Measurements from ENCODE around the gene ZNF597.

ZNF597 gene

DNA sequence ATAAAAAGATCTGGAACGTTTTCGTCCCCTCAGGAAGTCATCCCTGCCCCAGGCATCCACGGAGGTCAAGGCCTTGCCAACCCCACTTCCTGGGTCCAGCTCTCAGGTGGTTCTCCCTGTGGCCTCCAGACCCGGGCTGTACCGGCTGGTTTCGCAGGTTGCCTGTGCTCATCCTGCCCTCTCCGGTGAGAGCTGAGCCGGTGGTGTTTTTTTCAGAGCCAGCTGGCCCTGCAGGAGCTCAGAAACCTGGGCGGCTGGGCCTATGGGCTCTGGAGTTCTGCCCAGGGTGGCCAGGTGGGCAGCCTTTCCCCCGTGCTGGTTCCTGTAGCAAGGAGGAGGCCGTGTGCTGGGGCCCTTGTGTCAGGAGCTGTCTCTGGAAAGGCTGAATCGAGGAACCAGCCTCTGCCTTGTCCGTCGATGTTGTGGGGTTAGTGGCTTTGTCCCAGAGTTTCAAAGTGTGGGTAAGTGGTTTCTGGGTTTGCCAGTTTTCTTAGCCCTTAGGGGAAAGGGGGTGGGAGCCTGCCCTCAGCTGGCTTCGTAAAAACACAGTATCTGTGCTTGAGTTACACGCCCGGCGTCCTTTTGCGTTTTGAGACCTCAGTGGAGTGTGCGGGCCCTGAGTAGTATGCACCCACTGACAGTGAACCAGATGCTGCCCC, 28.3 kb upstream of the ZNF597 start:
- H3K9ac ChIP-seq (ENCODE audit: low read length), result no peak overlapping the region
- H3K4me1 ChIP-seq (ENCODE audit: control insufficient read depth, insufficient read depth, low read length), result peaks cover 2% of the 10 kb centered on the region
- no peak overlapping the region for H3K4me3 ChIP-seq (ENCODE audit: low read length)
- H3K36me3 ChIP-seq (ENCODE audit: control insufficient read depth, insufficient read depth, low read length), result peaks cover 2% of the 10 kb centered on the region
- no peak overlapping the region for H3K27ac ChIP-seq (ENCODE audit: low read depth, low read length)
- H3K27me3 ChIP-seq (ENCODE audit: control insufficient read depth, insufficient read depth, low read length), result no peaks in the 10 kb centered on the region

DNA sequence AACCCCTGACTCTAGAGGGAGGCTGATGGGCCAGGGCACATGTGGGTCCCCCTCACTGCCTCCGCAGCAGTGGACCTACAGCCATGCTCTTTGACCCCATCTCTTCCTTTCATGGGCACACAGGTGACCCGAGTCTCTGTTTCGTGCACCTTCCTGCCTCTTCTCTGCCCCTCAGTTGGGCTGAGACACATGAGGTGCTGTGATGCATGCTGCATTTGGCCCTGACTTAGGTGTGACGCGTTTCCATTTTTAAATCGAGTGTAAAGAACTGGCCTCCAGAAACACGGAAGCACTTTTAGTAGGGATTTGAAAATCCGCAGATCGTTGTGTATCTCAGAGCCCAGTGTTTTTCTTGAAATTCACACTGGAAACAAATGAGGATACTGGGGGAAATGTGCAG, 27.4 kb upstream of the ZNF597 start:
- Histone ChIP-seq H3K27me3 (ENCODE audit: control insufficient read depth, insufficient read depth, low read length) (no peaks in the 10 kb centered on the region), H3K9ac (ENCODE audit: low read length) (no peak overlapping the region), H3K36me3 (ENCODE audit: control insufficient read depth, insufficient read depth, low read length) (peaks cover 2% of the 10 kb centered on the region), H3K4me1 (ENCODE audit: control insufficient read depth, insufficient read depth, low read length) (peaks cover 2% of the 10 kb centered on the region), H3K4me3 (ENCODE audit: low read length) (no peak overlapping the region), H3K27ac (ENCODE audit: low read depth, low read length) (no peak overlapping the region)

DNA sequence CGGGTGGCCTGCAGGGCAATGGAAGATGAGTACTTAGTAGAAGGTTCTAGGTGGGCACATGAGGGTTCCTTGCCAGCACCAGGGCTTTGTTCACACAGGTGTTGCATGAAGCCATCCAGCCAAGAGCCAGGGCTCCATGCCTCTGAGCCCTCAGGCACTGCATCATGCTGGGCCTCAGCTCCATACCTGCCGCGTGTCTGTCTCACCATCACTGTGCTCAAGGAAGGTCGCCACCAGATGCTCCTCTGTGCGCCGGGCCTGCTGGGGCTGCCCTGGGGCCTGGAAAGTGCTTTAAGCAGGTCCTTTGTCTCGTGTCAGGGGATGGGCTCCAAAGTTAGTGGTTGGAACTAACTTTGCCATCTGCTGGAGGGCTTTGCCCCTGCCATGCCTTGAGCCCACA, 26.4 kb upstream of the ZNF597 start:
- H3K4me1 ChIP-seq (ENCODE audit: control insufficient read depth, insufficient read depth, low read length), result peaks cover 2% of the 10 kb centered on the region
- H3K4me3 ChIP-seq (ENCODE audit: low read length), result no peak overlapping the region

DNA sequence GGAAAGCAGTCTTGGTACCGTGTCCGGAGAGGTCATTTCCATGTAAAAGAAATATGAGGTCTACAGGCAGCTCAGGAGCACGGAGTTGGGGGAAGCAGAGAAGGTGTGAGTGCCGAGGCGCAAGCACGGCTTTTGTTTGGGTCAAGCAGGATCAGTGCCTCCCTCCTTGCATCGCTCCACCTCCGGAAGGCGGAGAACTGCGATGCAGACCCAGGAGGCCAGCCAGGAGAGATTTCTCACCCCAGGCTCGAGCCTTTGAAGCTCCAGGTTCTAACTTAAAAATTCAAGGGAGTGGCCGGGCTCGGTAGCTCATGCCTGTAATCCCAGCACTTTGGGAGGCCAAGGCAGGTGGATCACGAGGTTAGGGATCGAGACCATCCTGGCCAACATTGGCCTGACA, 25.2 kb upstream of the ZNF597 start:
- Histone ChIP-seq H3K4me3 (ENCODE audit: low read length) (no peak overlapping the region), H3K36me3 (ENCODE audit: control insufficient read depth, insufficient read depth, low read length) (peaks cover 2% of the 10 kb centered on the region), H3K27ac (ENCODE audit: low read depth, low read length) (no peak overlapping the region), H3K27me3 (ENCODE audit: control insufficient read depth, insufficient read depth, low read length) (no peaks in the 10 kb centered on the region), H3K9ac (ENCODE audit: low read length) (no peak overlapping the region), H3K4me1 (ENCODE audit: control insufficient read depth, insufficient read depth, low read length) (peaks cover 2% of the 10 kb centered on the region)

More for the DNA sequence above, 26.4 kb upstream of the ZNF597 start:
- H3K9ac ChIP-seq (ENCODE audit: low read length), result no peak overlapping the region
- peaks cover 2% of the 10 kb centered on the region for H3K36me3 ChIP-seq (ENCODE audit: control insufficient read depth, insufficient read depth, low read length)
- no peaks in the 10 kb centered on the region for H3K27me3 ChIP-seq (ENCODE audit: control insufficient read depth, insufficient read depth, low read length)
- no peak overlapping the region for H3K27ac ChIP-seq (ENCODE audit: low read depth, low read length)

DNA sequence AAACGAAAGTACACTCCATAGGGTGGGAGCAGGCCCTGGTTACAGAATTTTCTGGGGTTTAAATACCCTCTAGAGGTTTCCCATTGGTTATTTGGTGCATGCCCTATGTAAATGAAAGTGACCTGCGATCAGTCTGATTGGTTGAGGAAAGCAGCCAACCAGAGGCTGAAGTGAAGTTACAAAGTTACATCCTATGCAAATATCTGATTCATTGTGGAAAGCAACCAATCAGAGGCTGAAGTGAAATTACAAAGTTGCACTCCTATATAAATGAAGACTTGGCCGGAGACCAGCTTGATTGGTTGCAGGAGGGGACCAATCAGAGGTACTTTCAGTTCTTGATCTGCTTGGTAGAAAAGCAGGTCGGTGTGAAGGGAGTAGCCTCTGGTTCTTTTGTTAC, 24.6 kb upstream of the ZNF597 start:
- Histone ChIP-seq H3K4me3 (ENCODE audit: low read length) (no peak overlapping the region), H3K4me1 (ENCODE audit: control insufficient read depth, insufficient read depth, low read length) (peaks cover 2% of the 10 kb centered on the region), H3K27me3 (ENCODE audit: control insufficient read depth, insufficient read depth, low read length) (no peaks in the 10 kb centered on the region), H3K9ac (ENCODE audit: low read length) (no peak overlapping the region), H3K36me3 (ENCODE audit: control insufficient read depth, insufficient read depth, low read length) (peaks cover 2% of the 10 kb centered on the region), H3K27ac (ENCODE audit: low read depth, low read length) (no peak overlapping the region)

DNA sequence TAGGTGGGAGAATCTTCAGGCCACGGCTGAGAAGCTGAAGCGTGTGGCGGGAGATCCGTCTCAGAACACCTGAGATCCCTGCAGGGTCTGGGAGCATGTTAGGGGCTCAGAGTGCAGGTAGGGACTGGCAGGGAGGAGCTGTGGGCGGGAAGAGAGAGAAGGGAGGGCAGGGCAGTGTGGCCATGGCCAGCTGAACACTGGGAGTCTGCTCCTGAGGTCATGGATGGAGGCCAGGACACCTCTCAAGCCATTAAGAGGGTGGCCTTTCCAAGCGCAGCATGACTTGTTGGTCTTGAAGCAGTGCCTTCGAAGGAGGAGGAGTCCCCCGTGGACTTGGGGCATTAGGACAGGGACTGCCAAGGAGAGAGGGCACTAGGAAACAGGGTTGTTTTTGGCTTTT, 23.9 kb upstream of the ZNF597 start:
- Histone ChIP-seq H3K9ac (ENCODE audit: low read length) (no peak overlapping the region), H3K4me3 (ENCODE audit: low read length) (no peak overlapping the region), H3K36me3 (ENCODE audit: control insufficient read depth, insufficient read depth, low read length) (peaks cover 2% of the 10 kb centered on the region), H3K27ac (ENCODE audit: low read depth, low read length) (no peak overlapping the region), H3K4me1 (ENCODE audit: control insufficient read depth, insufficient read depth, low read length) (peaks cover 2% of the 10 kb centered on the region), H3K27me3 (ENCODE audit: control insufficient read depth, insufficient read depth, low read length) (no peaks in the 10 kb centered on the region)

DNA sequence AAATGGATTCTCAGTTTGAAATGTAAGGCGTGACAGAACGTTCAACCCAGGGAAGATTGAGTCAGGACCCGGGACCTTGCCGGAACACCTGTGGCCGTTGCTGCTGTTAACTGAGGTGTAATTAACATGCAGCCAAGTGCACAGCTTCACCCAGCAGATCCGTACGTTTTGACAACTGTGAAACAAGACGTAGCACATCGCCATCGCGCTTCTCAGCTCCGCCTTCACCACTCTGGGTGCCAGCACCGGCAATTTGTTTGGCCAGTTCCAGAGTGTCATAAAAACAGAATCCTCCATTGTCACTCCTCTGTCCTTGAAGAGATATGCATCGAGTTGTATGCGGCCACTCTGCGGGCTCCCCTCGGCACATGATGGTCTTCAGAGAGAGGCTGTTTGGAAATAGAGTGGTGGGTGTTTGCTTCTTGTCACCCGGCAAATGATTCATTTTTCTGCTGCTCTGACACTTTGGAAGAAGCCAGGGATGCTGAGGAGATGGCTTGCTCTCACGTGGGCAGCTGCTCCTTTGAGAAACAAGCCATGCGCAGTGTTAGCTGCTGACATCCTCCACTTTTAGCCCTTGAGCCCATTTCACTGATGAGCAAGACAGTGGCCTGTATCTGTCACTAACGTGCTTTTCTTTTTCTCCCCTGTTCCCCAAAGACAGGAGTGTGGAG, 22.7 kb upstream of the ZNF597 start:
- Histone ChIP-seq H3K36me3 (ENCODE audit: control insufficient read depth, insufficient read depth, low read length) (peaks cover 2% of the 10 kb centered on the region), H3K4me1 (ENCODE audit: control insufficient read depth, insufficient read depth, low read length) (peaks cover 2% of the 10 kb centered on the region), H3K27ac (ENCODE audit: low read depth, low read length) (no peak overlapping the region), H3K9ac (ENCODE audit: low read length) (no peak overlapping the region), H3K4me3 (ENCODE audit: low read length) (no peak overlapping the region), H3K27me3 (ENCODE audit: control insufficient read depth, insufficient read depth, low read length) (no peaks in the 10 kb centered on the region)

DNA sequence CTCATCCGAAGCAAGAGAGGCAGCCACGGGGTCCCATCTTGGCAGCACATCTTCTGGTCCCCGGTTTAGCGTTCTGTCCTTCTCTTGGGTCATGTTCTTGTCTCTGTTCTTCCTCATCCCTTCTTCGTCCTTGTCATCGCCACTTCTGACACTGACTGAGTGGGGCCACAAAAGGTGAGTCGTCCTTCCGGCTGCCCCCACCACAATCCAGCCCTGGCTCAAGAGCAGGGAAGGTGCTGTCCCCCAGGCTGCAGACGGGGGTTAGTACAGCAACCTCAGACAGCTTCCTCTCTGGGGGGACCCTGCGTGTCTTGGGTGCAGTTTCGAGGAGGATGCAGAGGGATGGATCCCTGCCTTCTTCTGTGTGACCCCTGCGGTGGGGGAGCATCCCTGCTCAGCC, 22.0 kb upstream of the ZNF597 start:
- no peak overlapping the region for H3K4me3 ChIP-seq (ENCODE audit: low read length)
- H3K9ac ChIP-seq (ENCODE audit: low read length), result no peak overlapping the region
- H3K27ac ChIP-seq (ENCODE audit: low read depth, low read length), result no peak overlapping the region
- peaks cover 2% of the 10 kb centered on the region for H3K4me1 ChIP-seq (ENCODE audit: control insufficient read depth, insufficient read depth, low read length)
- H3K27me3 ChIP-seq (ENCODE audit: control insufficient read depth, insufficient read depth, low read length), result no peaks in the 10 kb centered on the region
- H3K36me3 ChIP-seq (ENCODE audit: control insufficient read depth, insufficient read depth, low read length), result peaks cover 2% of the 10 kb centered on the region

DNA sequence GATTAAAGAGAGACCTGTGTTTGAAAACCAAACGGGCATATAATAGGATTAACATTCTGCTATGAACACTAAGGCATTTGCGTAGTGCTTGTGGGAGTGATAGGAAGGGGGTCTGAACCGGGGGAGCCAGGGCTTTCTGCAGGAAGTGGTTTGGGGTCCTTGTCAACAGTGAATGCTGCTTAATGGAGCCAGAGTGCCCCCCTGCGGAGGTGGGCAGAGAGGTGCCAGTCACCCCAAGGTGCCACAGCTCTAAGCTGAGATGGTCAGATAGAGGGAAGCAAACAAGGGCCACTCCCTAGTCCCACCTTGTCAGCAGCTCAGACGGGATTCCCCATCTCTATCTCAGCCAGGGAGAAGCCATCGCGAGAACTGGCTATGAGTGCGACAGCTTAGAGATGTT, 17.8 kb upstream of the ZNF597 start:
- H3K9ac ChIP-seq (ENCODE audit: low read length), result no peak overlapping the region
- no peak overlapping the region for H3K4me3 ChIP-seq (ENCODE audit: low read length)
- peaks cover 14% of the 10 kb centered on the region for H3K4me1 ChIP-seq (ENCODE audit: control insufficient read depth, insufficient read depth, low read length)
- H3K36me3 ChIP-seq (ENCODE audit: control insufficient read depth, insufficient read depth, low read length), result no peaks in the 10 kb centered on the region
- H3K27me3 ChIP-seq (ENCODE audit: control insufficient read depth, insufficient read depth, low read length), result no peaks in the 10 kb centered on the region
- no peak overlapping the region for H3K27ac ChIP-seq (ENCODE audit: low read depth, low read length)

DNA sequence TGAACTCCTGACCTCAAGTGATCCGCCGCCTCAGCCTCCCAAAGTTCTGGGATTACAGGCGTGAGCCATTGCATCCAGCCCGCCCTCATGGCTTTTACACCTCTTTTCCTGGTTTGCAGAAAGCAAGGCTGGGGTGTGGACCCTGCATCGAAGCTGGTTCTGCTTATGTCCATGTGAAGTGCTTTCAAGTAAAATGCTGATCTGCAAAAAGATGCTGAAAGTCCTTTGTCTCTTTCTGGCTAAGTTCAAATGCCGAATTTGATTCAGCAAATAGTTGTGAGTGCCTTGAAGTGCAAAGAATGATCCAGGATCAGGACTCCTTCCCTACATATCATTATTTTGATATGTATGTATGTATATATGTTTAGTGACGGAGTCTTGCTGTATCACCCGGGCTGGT, 17.3 kb upstream of the ZNF597 start:
- no peak overlapping the region for H3K27ac ChIP-seq (ENCODE audit: low read depth, low read length)
- H3K36me3 ChIP-seq (ENCODE audit: control insufficient read depth, insufficient read depth, low read length), result no peaks in the 10 kb centered on the region
- H3K4me1 ChIP-seq (ENCODE audit: control insufficient read depth, insufficient read depth, low read length), result peaks cover 14% of the 10 kb centered on the region
- no peaks in the 10 kb centered on the region for H3K27me3 ChIP-seq (ENCODE audit: control insufficient read depth, insufficient read depth, low read length)
- no peak overlapping the region for H3K9ac ChIP-seq (ENCODE audit: low read length)
- no peak overlapping the region for H3K4me3 ChIP-seq (ENCODE audit: low read length)

DNA sequence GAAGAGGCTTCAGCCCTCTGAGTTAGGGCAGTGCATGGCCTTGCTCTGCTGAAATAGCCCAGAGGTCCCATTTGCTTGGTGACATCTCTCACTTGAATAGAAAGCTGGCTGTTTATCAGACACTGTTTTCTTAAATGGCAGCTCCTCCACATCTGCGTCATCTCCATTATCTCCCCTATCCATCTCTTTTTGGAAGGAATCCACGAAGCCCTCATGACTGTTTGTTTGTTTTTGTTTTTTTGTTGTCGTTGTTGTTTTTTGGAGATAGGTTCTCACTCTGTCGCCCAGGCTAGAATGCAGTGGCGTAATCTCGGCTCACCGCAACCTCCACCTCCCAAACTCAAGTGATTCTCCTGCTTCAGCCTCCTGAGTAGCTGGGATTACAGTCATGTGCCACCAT, 16.8 kb upstream of the ZNF597 start:
- Histone ChIP-seq H3K27me3 (ENCODE audit: control insufficient read depth, insufficient read depth, low read length) (no peaks in the 10 kb centered on the region), H3K9ac (ENCODE audit: low read length) (no peak overlapping the region), H3K4me1 (ENCODE audit: control insufficient read depth, insufficient read depth, low read length) (peaks cover 14% of the 10 kb centered on the region), H3K36me3 (ENCODE audit: control insufficient read depth, insufficient read depth, low read length) (no peaks in the 10 kb centered on the region), H3K4me3 (ENCODE audit: low read length) (peak overlapping the region; percentile 97), H3K27ac (ENCODE audit: low read depth, low read length) (no peak overlapping the region)

DNA sequence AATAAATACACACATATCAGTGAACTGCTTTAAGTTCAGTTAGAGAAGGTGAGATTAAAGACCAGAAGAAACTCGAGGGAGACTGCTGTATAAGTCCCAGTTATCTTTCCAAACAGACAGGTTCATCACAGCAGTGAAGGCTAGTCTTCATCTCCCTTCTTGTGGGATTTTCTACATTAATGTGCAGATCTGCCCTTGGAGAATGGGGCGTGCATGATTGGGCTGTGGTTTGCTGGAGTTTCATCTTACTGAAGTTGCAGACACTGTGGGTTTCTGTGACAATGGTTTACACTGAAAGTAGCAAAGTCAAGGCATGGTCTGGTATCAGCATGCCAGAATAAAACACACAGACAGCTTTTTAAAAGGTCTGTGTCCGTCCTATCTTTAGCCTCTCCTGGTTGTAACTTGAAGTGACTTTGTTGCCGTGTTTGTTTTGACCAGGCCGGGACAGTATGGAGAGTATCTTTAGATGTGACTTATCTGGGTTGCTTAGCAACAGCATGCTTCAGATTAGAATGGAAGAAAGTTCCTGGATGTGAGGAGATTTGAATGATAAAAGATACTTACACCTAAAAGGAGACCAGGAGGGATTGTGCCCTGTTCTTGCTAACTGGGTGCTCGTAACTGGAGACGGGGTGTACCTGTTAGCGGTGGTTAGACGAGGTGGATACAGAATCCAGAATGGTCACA, 16.2 kb upstream of the ZNF597 start:
- peak overlapping the region; percentile 97 for H3K4me3 ChIP-seq (ENCODE audit: low read length)
- H3K27me3 ChIP-seq (ENCODE audit: control insufficient read depth, insufficient read depth, low read length), result no peaks in the 10 kb centered on the region
- H3K36me3 ChIP-seq (ENCODE audit: control insufficient read depth, insufficient read depth, low read length), result no peaks in the 10 kb centered on the region
- H3K27ac ChIP-seq (ENCODE audit: low read depth, low read length), result peak overlapping the region; percentile 21
- H3K9ac ChIP-seq (ENCODE audit: low read length), result no peak overlapping the region
- H3K4me1 ChIP-seq (ENCODE audit: control insufficient read depth, insufficient read depth, low read length), result peaks cover 14% of the 10 kb centered on the region
